Activated CD4-positive, alpha-beta T cell treated with anti-CD3 and anti-CD28 coated beads, Interleukin-10, Interleukin-2, amounts not matched to agents 100 ng/mL and 50 ng/mL, durations not matched to agents 16 hours and 8 hours (primary cell): ENCODE data around the gene KCNG4.

Experiments used
- DNase-seq: peaks from one replicate; pipeline ENCODE4 v3.0.0-alpha.2; 2020

KCNG4 gene

DNA sequence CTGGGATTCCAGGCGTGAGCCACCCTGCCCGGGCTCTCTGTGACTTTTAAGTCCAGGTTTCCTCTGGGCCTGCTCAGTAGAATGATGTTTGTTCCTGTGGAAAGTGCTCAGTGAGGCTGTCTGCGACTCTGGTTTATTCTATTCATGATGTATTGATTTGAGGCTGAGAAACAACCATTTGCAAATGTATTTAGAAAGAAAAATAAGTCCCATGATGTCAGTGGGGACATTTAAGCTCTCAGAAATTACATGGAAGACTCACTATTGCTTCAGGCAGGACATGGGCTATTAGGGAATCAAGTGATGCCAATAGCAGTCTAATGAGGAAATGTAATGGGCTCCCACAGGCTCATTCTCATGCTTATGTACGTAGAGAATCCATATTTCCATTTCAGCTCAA, 22.2 kb upstream of the KCNG4 start:
- no peak for DNase-seq

DNA sequence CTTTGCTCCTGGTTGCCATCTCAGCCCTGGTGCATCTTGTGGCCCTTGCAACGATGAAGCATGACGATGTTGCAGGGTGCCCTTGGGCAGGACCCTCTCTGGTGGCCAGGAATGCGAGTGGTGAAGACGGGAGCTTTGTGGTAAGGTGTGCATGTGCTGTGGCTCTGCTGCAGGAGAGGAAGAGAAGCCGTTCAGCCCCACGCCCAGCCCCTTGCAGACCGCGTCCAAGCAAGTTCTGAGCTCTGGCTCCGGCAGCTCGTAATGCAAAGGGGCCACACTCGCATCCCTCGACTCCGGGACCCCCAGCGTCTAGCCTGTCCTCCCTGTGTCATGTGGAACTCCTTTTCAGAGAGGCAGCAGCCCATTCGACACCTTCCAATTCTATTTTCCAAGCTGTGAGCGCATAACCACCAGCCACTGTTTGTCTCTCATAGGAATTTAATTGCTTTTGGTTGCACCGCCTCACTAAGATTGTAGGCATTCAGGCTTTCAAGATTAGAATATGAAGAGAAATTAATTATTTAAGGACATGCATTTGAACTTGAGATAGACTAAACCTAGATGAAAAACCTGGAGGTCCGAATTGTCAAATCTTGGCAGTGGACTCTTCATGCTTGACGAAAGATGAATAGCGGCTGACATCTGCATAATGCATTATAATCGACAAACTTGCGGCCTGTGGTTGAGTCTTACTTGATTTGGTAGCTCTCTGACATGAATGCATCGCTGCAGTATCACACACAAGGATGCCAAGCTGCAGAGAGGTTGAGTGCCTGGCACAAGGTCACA, 21.1 kb upstream of the KCNG4 start:
- DNase-seq, result no peak

DNA sequence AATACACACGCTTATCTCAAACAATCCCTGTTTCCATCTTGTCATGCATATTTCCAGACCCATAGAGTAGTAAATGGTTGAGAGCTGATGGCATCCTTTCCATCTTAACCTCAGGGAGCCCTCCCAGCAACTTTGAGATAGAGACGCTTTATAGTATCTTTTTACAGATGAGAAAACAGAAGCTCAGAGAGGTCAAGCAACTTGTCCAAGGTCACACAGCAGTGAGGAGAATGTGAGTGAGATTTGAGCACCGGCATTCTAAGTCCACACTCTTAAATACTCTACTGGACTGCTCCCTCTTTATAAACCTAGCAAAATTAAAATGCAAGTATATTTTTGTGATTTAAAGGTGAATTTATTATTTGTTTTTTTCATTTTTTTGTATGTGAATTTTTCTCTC, 19.9 kb upstream of the KCNG4 start:
- no peak for DNase-seq

DNA sequence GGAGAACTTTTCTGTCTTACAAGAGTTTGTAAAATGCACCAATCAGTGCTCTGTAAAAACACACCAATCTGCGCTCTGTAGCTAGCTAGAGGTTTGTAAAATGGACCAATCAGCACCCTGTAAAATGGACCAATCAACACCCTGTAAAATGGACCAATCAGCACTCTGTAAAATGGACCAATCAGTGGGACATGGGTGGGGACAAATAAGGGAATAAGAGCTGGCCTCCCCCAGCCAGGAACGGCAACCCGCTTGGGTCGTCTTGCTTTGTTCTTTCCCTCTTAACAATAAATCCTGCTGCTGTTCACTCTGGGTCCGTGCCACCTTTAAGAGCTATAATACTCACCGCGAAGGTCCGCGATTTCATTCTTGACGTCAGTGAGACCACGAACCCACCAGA, 18.5 kb upstream of the KCNG4 start:
- DNase-seq, result no peak

DNA sequence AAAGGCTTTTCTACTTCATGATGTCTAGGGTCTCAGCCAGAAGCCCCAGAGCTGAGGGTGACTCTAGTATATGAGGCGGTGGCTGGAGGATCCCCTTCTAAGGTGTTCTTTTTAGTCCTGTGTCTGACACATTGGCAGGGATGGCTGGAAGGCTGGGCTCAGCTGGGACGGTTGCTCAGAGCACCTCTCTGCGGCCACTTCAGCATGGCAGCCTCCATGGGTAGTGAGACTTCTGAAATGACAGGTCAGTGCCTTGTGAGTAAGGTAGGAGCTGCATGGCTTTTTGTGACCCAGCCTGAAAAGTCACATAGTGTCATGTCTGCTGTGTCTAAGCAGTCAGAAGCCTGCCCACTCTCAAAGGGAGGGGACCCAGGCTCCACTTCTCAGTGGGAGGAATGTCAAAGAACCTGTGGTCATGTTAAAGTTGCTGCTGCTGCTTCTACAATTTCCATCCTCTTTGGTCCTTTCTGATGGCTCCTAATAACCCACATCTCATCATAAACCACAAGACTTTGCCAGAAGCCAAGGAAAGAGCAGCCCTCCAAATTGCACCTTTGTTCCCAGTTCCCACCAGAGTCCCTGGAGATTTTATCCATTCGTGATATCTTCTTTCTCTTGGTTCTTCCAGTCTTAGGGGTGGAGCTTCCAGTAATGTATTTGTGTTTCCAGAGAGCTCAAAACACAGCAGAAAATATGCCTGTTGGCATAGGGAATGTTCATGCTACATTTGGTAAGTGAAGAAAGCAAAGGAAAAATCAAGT, 15.4 kb upstream of the KCNG4 start:
- no peak for DNase-seq

DNA sequence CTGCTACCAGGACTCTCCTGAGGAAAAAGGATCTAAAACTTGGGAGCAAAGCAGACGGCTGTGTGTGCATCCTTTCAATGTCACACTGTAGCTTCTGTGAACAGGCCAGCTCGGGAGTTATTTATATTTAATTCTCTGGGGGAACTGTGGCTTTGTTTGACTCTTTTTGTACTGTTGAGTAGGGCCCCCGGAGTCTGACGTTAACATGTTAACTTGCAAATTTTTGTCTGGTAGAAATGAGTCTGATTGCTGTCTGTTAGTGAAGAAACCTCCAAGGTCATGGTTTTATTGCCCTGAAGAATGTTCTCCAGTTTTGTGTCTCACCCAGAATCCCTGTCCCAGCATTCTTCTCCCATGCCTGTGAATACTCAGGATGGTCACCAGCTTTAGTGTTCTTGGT, 14.2 kb upstream of the KCNG4 start:
- DNase-seq, result no peak

DNA sequence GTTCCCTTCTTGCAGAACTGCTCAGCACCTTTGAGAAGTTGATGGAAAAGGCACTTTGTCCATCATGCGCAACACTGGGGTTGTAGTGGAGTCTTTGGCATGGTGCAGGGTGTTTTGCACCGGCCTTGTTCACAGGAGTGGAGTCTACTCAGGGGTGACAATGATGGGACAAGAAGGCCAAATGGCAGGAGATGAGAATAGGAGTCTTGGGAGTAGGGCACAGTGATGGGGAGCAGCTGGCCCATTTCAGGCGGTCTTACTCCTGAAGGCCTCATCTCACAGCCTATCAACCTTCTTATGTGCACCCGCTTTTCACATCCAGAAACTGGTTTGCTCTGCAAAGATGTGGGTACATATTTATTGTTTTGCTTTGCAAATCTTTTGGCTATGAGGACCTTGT, 13.4 kb upstream of the KCNG4 start:
- no peak for DNase-seq

DNA sequence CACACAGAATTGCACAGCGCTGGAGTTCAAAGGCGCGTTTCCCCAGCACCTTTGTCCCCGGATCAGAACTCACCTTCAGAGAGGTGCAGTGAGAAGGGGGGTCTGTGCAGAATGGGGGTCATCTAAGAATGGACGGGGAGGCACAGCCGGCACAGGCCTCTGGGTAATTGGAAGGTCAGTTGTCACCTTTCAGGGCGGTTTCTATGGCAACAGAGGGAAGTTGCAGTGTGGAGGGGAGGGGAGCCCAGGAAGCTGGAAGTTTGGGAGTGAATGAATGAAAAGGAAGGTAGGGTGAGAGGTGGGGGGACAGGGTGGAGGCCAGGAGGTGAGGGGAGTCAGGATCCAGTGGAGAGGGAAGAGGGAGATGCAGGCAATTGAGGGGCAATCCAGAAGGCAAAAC, 12.4 kb upstream of the KCNG4 start:
- no peak for DNase-seq

DNA sequence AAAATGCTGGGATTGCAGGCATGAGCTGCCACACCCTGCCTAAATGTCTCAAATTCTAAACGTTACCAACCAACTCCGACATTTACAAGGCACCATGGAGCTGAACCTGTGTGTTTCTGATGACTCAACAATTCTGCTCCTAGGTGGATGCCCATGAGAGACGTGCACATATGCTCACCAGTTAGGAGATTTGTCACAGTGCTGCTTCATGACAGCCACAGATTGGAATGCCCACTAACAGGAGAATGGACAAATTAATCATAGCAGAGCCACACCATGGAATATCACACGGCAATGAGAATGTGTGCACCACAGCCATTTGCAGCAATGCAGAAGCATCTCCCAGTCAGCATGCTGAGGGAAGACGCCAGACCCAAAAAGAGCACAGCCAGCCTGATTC, 8.0 kb upstream of the KCNG4 start:
- DNase-seq, result no peak

DNA sequence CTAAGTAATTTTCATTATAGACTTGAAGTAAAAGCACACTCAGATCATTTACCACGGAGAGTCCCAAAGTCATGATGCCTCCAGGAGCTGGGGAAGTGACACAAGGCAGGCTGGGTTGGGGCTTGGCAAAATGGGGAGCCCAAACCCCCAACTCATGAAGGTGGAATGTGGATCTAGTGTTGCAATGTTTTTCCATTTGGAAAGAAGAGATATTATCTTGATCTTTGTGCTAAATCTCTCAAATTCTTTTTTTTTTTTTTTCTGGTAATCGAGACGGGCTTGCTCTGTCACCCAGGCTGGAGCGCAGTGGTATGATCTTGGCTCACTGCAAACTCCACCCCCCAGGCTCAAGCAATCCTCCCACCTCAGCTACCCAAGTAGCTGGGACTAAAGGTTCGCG, 7.5 kb upstream of the KCNG4 start:
- no peak for DNase-seq

DNA sequence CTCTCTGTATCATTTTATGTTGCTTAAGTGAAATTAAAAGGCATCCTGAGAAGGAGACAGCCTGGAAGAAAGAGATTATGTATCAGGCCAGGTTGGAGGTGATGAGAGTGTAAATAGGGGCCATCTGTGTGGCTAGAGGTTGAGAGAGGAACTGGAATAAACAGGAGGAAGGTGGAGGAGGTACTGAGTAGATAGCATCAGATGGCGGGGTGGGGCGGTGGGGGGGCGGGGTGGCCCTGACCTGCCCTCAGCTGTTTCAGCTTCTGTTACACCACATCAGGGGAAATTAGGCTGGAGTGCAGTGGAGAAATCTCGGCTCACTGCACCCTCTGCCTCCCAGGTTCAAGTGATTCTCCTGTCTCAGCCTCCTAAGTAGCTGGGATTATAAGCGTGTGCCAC, 6.9 kb upstream of the KCNG4 start:
- no peak for DNase-seq

DNA sequence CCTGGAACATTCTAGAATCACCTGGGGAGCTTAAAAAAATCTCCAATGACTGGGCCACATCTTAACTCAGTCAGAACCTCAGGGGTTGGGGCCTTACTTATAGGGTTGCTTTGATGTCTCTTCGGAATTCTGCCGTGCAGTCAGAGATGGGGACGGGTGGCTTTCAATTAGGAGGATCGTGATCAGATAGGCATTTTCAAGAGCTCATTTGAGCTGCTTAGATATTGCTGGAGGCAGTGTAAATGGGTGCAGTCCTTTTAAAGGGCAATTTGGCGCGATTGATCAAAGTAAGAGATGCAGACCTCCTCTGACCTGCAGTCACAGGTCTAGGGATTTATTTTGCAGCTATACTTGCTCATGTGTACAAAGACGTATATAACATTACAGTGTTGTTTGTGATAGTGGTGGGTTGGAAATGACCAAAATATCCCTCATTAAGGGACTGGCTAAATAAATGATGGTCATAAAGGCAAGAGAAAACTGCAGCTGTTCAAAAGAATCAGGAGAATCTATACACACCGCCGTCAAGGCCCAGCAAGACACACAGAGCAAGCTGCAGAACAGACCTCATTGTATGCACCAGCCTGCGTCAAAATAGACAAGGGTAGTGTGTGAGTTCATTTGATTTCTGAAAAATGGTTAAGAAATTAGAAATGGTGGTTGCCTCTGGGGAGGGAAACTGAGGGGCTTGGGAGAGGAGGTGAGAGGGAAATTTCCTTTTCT, 6.3 kb upstream of the KCNG4 start:
- no peak for DNase-seq

DNA sequence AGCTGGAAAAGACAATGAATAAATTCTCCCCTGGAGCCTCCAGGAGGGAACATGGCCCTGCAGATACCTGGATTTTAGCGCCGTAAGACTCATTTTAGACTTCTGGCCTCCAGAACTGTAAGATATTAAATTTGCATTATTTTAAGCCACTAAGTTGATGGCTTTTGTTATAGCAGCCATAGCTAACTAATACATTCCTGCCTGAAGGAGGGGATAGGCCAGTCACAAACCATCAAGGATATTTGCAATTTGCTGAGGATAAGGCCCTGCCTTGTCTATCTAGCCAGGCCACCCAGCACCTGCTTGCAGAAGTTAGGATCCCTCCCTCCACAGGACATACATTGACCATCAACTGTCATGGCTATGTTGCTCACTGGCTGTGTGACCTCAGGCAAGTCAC, 4.9 kb upstream of the KCNG4 start:
- DNase-seq, result no peak

DNA sequence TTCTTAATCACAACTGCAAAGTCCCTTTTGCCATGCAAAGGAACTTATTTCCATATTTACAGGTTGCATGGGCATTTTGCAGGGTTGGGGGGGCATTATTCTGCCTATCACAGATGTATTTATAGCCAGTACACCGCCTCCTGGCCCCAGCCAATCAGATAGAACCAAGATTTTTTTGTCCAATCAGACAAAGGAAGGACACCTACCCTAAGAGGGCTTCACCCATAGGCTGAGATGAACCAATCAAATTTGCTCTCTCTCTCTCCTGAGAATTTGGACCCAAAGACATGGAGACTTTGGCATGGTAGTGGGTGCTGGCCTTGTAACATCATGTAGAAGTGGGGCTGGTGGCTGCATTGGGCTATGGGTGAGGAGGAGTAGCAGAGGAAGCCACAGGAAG, 3.9 kb upstream of the KCNG4 start:
- DNase-seq, result no peak

DNA sequence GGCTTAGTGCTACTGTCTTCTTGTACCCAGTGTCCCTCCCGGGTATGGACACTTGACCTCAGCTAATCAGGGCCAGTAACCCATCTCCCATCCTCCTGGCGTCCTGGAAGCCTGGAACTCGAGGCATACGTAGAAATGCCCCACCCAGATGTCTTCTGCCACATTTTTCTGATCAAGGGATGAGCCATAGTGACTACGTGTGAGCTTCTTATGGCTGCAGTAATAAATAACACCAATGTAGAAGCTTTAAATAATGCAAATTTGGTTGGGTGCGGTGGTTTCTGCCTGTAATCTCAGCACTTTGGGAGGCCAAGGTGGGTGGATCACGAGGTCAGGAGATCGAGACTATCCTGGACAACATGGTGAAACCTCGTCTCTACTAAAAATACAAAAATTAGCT, 3.0 kb upstream of the KCNG4 start:
- no peak for DNase-seq

DNA sequence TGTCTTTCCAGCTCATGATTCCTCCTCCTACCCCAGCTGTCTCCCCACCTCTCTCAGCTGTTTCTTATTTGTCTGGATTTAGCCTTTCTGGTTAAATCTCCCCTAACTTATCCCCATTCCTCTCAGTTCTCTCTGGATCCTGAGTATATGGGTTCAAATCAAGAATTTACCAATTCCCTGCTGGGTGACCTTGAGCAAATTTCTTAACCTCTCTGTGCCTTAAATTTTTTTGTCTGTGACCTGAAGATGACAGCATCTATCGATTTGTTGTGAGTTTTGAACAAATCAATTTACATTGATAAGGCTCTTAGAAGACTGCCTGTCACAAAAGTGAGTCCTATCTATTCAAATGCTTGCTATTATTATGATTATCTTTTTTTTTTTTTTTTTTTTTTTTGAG, 2.0 kb upstream of the KCNG4 start:
- no peak for DNase-seq

DNA sequence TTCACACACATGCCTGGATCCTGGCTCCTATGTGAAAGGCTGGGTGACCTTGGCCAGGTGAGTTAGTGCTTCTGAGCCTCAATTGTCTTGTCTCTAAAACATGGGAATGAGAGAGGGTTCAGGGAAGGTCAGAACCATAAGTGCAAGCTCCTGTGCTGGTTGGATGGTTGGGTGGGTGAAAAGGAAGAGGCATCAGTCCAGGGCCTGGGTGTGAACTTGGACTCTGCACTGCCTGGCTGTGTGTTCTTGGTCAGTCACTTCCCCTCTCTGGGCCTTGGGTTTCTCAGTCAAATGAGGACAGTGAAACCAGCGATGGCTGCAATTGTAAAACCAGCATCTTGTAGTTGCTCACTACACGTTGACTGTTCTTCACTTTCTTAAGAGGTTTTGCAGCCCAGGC, 643 bp upstream of the KCNG4 start:
- DNase-seq, result no peak

DNA sequence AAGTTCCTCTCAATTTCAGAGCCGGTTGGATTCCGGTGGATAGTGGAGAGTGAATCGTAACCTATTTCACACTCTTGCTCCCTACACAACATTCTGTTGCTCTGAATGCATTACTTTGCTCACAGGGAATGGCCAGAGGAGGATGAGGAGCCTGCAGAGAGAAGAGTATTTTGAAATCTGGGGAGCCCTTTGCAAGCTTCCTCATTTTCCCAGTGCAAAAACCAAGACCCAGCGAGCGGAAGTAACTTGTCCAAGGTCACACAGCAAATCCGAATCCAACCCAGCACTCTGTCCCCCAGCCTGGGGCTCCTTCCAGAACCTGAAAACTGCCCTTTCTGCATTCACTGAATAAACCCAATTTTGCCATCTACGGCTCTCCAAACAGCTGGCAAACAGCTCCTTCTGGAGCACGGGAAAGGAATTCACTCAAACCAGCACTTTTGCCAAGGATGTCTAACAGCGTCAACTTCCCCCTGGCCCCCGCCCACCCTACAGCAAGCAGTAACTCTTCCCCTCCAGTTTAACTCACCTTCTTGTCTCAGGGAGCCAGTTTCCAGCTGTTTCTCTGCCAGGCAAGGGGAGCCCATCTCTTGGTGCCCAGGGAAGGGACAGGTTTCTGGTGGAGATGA, 557 bp downstream of the KCNG4 start:
- DNase-seq, result no peak

DNA sequence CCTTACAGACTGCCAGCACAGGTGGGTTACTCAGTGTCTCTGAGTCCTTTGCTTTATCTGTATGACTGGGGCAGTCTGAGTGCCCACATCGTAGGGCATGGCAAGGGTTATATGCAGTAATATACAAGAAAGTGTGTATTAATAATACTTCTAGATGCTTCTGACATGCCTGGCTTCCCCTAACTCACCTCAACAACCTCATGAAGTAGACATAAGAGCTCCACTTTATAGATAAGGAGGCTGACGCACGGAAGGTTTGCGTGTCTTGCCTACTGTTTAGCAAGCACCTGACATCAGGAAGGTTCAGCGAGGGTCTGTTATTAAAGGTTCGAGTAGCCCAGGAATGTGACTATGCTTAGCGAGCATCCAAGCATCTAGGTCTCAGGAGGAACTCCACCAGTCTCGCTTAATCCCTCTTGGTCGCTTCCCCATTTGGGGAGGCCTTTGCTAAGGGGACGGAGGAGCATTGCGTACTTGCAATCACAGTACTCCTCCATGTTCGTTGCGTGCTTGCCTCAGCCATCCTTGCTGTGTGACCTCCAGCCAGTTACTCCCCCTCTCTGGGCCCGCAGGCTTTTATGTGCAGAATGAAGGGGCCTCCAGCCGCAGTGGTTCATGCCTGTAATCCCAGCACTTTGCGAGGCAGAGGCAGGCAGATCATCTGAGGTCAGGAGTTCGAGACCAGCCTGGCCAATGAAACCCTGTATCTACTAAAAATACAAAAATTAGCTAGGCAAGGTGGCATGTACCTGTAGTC, 1.6 kb downstream of the KCNG4 start:
- no peak for DNase-seq

DNA sequence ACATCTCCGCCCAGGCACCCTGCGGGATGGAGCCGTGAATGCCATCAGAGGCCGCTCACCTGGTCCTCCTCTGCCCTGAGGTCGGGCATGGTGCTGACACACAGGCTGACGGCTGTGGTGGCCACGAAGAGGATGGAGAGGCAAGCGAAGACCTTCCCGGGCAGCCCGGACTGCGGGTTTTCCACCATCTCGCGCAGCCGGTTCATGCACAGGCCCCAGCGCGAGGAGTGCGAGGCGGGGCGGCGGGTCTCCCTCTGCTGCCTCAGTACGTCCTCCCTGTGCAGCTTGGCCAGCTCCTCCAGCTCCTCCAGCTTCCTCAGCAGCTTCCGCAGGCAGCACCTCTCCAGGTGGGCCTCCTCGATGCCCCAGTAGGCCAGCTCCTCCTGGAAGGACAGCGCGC, 3.1 kb downstream of the KCNG4 start:
- no peak for DNase-seq

DNA sequence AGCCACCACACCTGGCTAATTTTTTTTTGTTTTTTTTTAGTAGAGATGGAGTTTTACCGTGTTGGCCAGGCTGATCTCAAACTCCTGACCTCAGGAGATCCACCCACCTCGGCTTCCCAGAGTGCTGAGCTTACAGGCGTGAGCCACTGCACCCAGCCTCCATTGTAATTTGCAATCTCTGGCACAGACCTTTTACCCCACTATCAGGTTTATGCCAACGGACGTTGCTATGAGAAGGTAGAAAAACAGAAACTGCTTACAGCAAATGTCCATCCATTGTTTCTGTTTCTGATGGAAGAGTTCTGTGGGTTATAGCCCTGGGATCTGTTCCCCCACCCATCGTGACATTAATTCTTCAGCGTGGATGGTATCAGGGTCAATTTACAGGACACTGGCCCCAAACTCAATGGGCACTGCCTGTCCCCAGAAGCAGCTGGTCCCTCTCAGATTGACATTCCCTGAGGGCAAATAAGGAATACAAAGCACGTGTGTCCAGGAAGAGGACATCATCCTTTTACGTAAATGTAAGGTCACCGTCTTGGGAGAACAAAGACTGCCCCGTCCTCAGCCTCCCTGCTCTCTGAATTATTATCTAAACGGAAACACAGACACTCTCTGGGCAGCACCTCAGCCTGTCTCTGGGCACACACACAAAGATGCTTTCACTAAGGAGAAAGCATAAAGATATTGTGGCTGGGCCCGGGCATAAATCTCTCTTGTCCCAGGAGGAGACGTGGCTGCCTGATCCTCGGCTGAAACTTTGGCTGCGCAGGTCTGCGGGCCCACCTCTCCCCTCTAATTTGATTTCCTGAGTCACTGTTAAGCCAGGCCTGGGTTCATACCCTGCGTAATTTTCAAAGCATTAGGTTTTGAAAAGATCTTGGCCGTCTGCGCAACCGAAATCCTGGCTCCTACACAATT, 5.2 kb downstream of the KCNG4 start:
- no peak for DNase-seq

DNA sequence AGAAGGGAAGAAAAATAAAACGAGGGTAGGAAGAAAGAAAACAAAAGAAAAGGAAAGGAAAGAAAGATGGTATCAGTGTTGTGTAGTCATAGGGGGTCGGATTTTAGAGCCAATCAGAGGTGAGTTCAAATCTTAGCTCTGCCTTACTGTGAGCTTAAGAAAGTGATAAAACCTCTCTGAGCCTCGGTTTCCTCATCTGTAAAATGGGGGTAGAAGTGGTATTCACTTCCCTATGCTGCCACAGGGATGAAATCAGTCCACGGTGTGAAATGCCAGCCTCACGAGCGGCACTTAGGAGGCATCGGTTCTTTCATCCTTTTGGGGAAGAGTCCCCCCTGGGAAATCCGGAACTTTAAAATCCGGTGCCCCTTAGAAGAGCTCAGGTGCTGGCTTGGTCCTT, 6.1 kb downstream of the KCNG4 start:
- no peak for DNase-seq
